ENCODE measurements around the gene DUS1L. TPM values are rescaled to one million over a fixed set of nuclear protein-coding genes. Genes with fewer than 3 reads are reported as not detected.

DUS1L gene
- total and polyA plus RNA-seq, 9 donors: 15.0 to 72.4 (median 62.5) TPM

GRCh38 chr17:82095777-82096708 is 30.4 kb upstream of the DUS1L start:
- Histone ChIP-seq H3K36me3 (no peaks in the 10 kb centered on the region), H3K27me3 (no peaks in the 10 kb centered on the region), H3K4me1 (ENCODE audit: insufficient read depth) (peaks cover 8% of the 10 kb centered on the region), H3K9me3 (no peaks in the 10 kb centered on the region), H3K4me3 (no peak overlapping the region), H3K27ac (no peak overlapping the region)
- WGBS, 3 donors: 83 to 89% (median 84%) methylated on average over 27 to 35 of the region's 35 CpGs
- TF ChIP-seq POLR2A (IDR thresholded peaks at IDR 0.05) (no peak), EP300 (IDR thresholded peaks at IDR 0.05) (no peak), CTCF (IDR thresholded peaks at IDR 0.05) (no peak)
- intact Hi-C loops (cut with DNase I): no loop called here
- peak; percentile 16 to 49 (median 36) for DNase-seq

GRCh38 chr17:82094931-82095776 is 29.6 kb upstream of the DUS1L start:
- peaks cover 8% of the 10 kb centered on the region for H3K4me1 ChIP-seq (ENCODE audit: insufficient read depth)
- 86 to 87% (median 87%) methylated on average over 33 to 37 of the region's 37 CpGs for WGBS, 3 donors
- H3K27me3 ChIP-seq: no peaks in the 10 kb centered on the region
- intact Hi-C loops (cut with DNase I): no loop called here
- H3K4me3 ChIP-seq: no peak overlapping the region
- no peak overlapping the region for H3K27ac ChIP-seq
- peak in 4 of 5 donors; percentile 16 to 37 (median 30) for DNase-seq
- H3K36me3 ChIP-seq: no peaks in the 10 kb centered on the region
- TF ChIP-seq EP300 (IDR thresholded peaks at IDR 0.05) (no peak), POLR2A (IDR thresholded peaks at IDR 0.05) (no peak), CTCF (IDR thresholded peaks at IDR 0.05) (no peak)
- H3K9me3 ChIP-seq: no peaks in the 10 kb centered on the region

GRCh38 chr17:82092995-82093751 is 27.6 kb upstream of the DUS1L start:
- H3K27ac ChIP-seq: no peak overlapping the region
- no peak overlapping the region for H3K4me3 ChIP-seq
- H3K27me3 ChIP-seq: no peaks in the 10 kb centered on the region
- DNase-seq: peak in 2 of 5 donors; percentile 12 to 28
- WGBS, 3 donors: 91 to 93% (median 92%) methylated on average over 36 to 40 of the region's 40 CpGs
- H3K9me3 ChIP-seq: no peaks in the 10 kb centered on the region
- peaks cover 8% of the 10 kb centered on the region for H3K4me1 ChIP-seq (ENCODE audit: insufficient read depth)
- intact Hi-C loops (cut with DNase I): no loop called here
- TF ChIP-seq CTCF (IDR thresholded peaks at IDR 0.05) (no peak), EP300 (IDR thresholded peaks at IDR 0.05) (no peak), POLR2A (IDR thresholded peaks at IDR 0.05) (no peak)
- no peaks in the 10 kb centered on the region for H3K36me3 ChIP-seq

GRCh38 chr17:82092628-82092994 is 27.0 kb upstream of the DUS1L start:
- TF ChIP-seq POLR2A (IDR thresholded peaks at IDR 0.05) (no peak), CTCF (IDR thresholded peaks at IDR 0.05) (no peak), EP300 (IDR thresholded peaks at IDR 0.05) (no peak)
- Histone ChIP-seq H3K9me3 (no peaks in the 10 kb centered on the region), H3K4me3 (no peak overlapping the region), H3K4me1 (ENCODE audit: insufficient read depth) (peaks cover 8% of the 10 kb centered on the region), H3K27me3 (no peaks in the 10 kb centered on the region), H3K27ac (no peak overlapping the region), H3K36me3 (no peaks in the 10 kb centered on the region)
- peak in 2 of 5 donors; percentile 25 to 35 for DNase-seq
- intact Hi-C loops (cut with DNase I): no loop called here
- 88 to 95% (median 90%) methylated on average over 20 of the region's 20 CpGs for WGBS, 3 donors
